Fibroblast of the aortic adventitia (primary cell): Measurements from ENCODE around the gene RNF180. TPM values are rescaled to one million over a fixed set of nuclear protein-coding genes. Genes with fewer than 3 reads are reported as not detected.

Experiments used
- DNase-seq: peaks from one replicate; pipeline ENCODE4 v3.0.0-alpha.2; 2010; ENCODE audit warnings: low read depth
- H3K4me3 ChIP-seq: 2 replicates; pipeline ENCODE4 v1.5.1; 2011; ENCODE audit warnings: low read depth, mild to moderate bottlenecking, control low read depth, low read length, moderate library complexity
- CTCF ChIP-seq: IDR thresholded peaks from 2 replicates; pipeline ENCODE4 v1.5.1; 2011; ENCODE audit warnings: mild to moderate bottlenecking, low read length, control low read depth, inconsistent platforms; ENCODE audit not compliant: insufficient read depth
- total RNA-seq: library from RNA; depleted of rRNA; stranded (reverse); fragments of >200 nt; gene quantifications from 2 replicates; pipeline ENCODE4 v1.2.3, GENCODE V29; 2012; ENCODE audit warnings: low replicate concordance

The RNF180 gene
- total RNA-seq, 1 donor, result 1.4 TPM

- no peak for TF ChIP-seq CTCF
- no peak for DNase-seq
- no peak overlapping the region for H3K4me3 ChIP-seq
Observed at GRCh38 chr5:64158827-64159226, 6.8 kb upstream of the RNF180 start.

- no peak for TF ChIP-seq CTCF
- DNase-seq, result no peak
- no peak overlapping the region for H3K4me3 ChIP-seq
Observed at GRCh38 chr5:64160201-64160600, 5.4 kb upstream of the RNF180 start.

- H3K4me3 ChIP-seq, result no peak overlapping the region
- DNase-seq, result no peak
- no peak for TF ChIP-seq CTCF
Observed at GRCh38 chr5:64161420-64161819, 4.2 kb upstream of the RNF180 start.

- H3K4me3 ChIP-seq, result no peak overlapping the region
- TF ChIP-seq CTCF, result no peak
- no peak for DNase-seq
Observed at GRCh38 chr5:64163135-64163534, 2.5 kb upstream of the RNF180 start.

GRCh38 chr5:64163746-64164145 lies 1.9 kb upstream of the RNF180 start:
- TF ChIP-seq CTCF, result no peak
- no peak for DNase-seq
- H3K4me3 ChIP-seq, result no peak overlapping the region

- DNase-seq, result no peak
- no peak overlapping the region for H3K4me3 ChIP-seq
- no peak for TF ChIP-seq CTCF
Observed at GRCh38 chr5:64164166-64164565, 1.5 kb upstream of the RNF180 start.

GRCh38 chr5:64165160-64165499 lies 513 bp upstream of the RNF180 start:
- no peak for DNase-seq
- no peak for TF ChIP-seq CTCF
- peak overlapping the region; percentile 58 for H3K4me3 ChIP-seq
